Measurements from ENCODE around the gene RAB11FIP3.
"Not testable (repeated sequence)": the region's sequence is repeated elsewhere in the genome, so short reads cannot be mapped to it uniquely, and the experiment has no call there.

RAB11FIP3 gene

GRCh38 chr16:391885-392335 lies 33.5 kb upstream of the RAB11FIP3 start:
- ATAC-seq = peak; percentile 98 to 99

GRCh38 chr16:392450-393030 lies 32.9 kb upstream of the RAB11FIP3 start:
- ATAC-seq = peak in 1 of 2 donors; percentile 9

- no peak for ATAC-seq
These were observed 29.2 kb upstream of the RAB11FIP3 start for GRCh38 chr16:396199-396598.

GRCh38 chr16:396605-397004 lies 28.8 kb upstream of the RAB11FIP3 start:
- ATAC-seq = no peak

GRCh38 chr16:397135-397661 lies 28.3 kb upstream of the RAB11FIP3 start, which contains the start of gene NME4:
NME4 (plus strand) TSS chr16:397199; CDS start chr16:397223, 24 bp downstream.
- no peak for ATAC-seq

GRCh38 chr16:397736-398332 lies 27.6 kb upstream of the RAB11FIP3 start:
- no peak for ATAC-seq

GRCh38 chr16:398561-399339 lies 26.7 kb upstream of the RAB11FIP3 start:
- no peak for ATAC-seq

- no peak for ATAC-seq
These were observed 26.0 kb upstream of the RAB11FIP3 start for GRCh38 chr16:399340-400019.

GRCh38 chr16:400061-400591 lies 25.3 kb upstream of the RAB11FIP3 start:
- ATAC-seq = no peak

GRCh38 chr16:401468-402348 lies 23.7 kb upstream of the RAB11FIP3 start, which contains the start of gene DECR2:
DECR2 (plus strand) TSS chr16:401885; CDS start chr16:401964, 79 bp downstream.
- ATAC-seq = peak; percentile 82 to 85

- no peak for ATAC-seq
These were observed 20.4 kb upstream of the RAB11FIP3 start for GRCh38 chr16:404971-405486.

- ATAC-seq = no peak
These were observed 19.6 kb upstream of the RAB11FIP3 start for GRCh38 chr16:405548-406506.

- no peak for ATAC-seq
These were observed 18.2 kb upstream of the RAB11FIP3 start for GRCh38 chr16:407253-407652.

- ATAC-seq = no peak
These were observed 14.8 kb upstream of the RAB11FIP3 start for GRCh38 chr16:410516-411178.

- no peak for ATAC-seq
These were observed 13.7 kb upstream of the RAB11FIP3 start for GRCh38 chr16:411576-412265.

- ATAC-seq = no peak
These were observed 10.9 kb upstream of the RAB11FIP3 start for GRCh38 chr16:414395-415169.

GRCh38 chr16:415170-415498 lies 10.3 kb upstream of the RAB11FIP3 start:
- ATAC-seq = not testable (repeated sequence)

- not testable (repeated sequence) for ATAC-seq
These were observed 3.3 kb upstream of the RAB11FIP3 start for GRCh38 chr16:422179-422578.

Data from activated CD4-positive, CD25-positive, alpha-beta regulatory T cell treated with anti-CD3 and anti-CD28 coated beads, Interleukin-2, amount 50 U/mL, for 24 hours (primary cell).